Mesendoderm (in vitro differentiated cells): Measurements from ENCODE around the gene PTGER1.
A peak's percentile ranks its signal among the peaks of the same experiment; 100 is the strongest.

Experiments used
- DNase-seq: peaks from one replicate; pipeline ENCODE4 v3.0.0; 2013
- H2AK5ac ChIP-seq: 2 replicates; pipeline ENCODE4 v1.6.1; 2013; ENCODE audit warnings: low read length, inconsistent platforms
- H2BK120ac ChIP-seq: 2 replicates; pipeline ENCODE4 v1.6.1; 2013; ENCODE audit warnings: low read depth, mild to moderate bottlenecking, low read length, moderate library complexity, mixed read lengths
- H2BK15ac ChIP-seq: replicated peaks from 2 replicates; pipeline ENCODE4 v1.6.1; 2013; ENCODE audit warnings: low read depth, mild to moderate bottlenecking, moderate library complexity
- H2BK5ac ChIP-seq: 2 replicates; pipeline ENCODE4 v1.6.1; 2013; ENCODE audit warnings: low read length, inconsistent platforms
- H3K18ac ChIP-seq: 2 replicates; pipeline ENCODE4 v1.6.1; 2013; ENCODE audit warnings: mild to moderate bottlenecking, low read length, mixed read lengths
- H3K23ac ChIP-seq: one replicate; pipeline ENCODE4 v1.6.1; 2013; ENCODE audit warnings: low read length
- H3K27ac ChIP-seq: 2 replicates; pipeline ENCODE4 v1.5.1; 2013; ENCODE audit warnings: low read depth, mild to moderate bottlenecking, inconsistent platforms, low read length, moderate library complexity
- H3K27me3 ChIP-seq: 2 replicates; pipeline ENCODE4 v1.6.1; 2013; ENCODE audit warnings: low read length, control low read depth, mild to moderate bottlenecking, inconsistent platforms; ENCODE audit not compliant: insufficient read depth, poor library complexity
- H3K36me3 ChIP-seq: 2 replicates; pipeline ENCODE4 v1.6.1; 2013; ENCODE audit warnings: low read length, inconsistent platforms; ENCODE audit not compliant: control insufficient read depth, insufficient read depth
- H3K4ac ChIP-seq: one replicate; pipeline ENCODE4 v1.6.1; 2013; ENCODE audit warnings: low read depth, mild to moderate bottlenecking, low read length, moderate library complexity
- H3K4me1 ChIP-seq: 2 replicates; pipeline ENCODE4 v1.6.1; 2013; ENCODE audit warnings: low read depth, low read length, inconsistent platforms; ENCODE audit not compliant: control insufficient read depth
- H3K4me2 ChIP-seq: 2 replicates; pipeline ENCODE4 v1.6.1; 2013; ENCODE audit warnings: low read length
- H3K4me3 ChIP-seq: 2 replicates; pipeline ENCODE4 v1.5.1; 2013; ENCODE audit warnings: mild to moderate bottlenecking, low read length
- H3K56ac ChIP-seq: one replicate; pipeline ENCODE4 v1.6.1; 2013; ENCODE audit warnings: low read length
- H3K79me1 ChIP-seq: 2 replicates; pipeline ENCODE4 v1.6.1; 2013; ENCODE audit warnings: low read length, inconsistent platforms
- H3K79me2 ChIP-seq: 2 replicates; pipeline ENCODE4 v1.6.1; 2013; ENCODE audit warnings: mild to moderate bottlenecking, low read length; ENCODE audit not compliant: control insufficient read depth, insufficient read depth
- H3K9ac ChIP-seq: 2 replicates; pipeline ENCODE4 v1.6.1; 2013; ENCODE audit warnings: low read length, inconsistent platforms
- H4K5ac ChIP-seq: one replicate; pipeline ENCODE4 v1.6.1; 2013; ENCODE audit warnings: low read length
- H4K8ac ChIP-seq: one replicate; pipeline ENCODE4 v1.6.1; 2013; ENCODE audit warnings: low read depth, mild to moderate bottlenecking, control low read depth, low read length, moderate library complexity
- WGBS: extraction: QIAGEN DNeasy Blood & Tissue Kit; methylation state at CpG from one replicate; pipeline ENCODE4 v1.1.7; 2013; ENCODE audit warnings: low lambda C conversion rate, missing lambda C conversion rate; ENCODE audit not compliant: insufficient coverage; ENCODE audit errors: extremely low coverage; 5-methylcytosine and 5-hydroxymethylcytosine counted together

PTGER1 gene

DNA sequence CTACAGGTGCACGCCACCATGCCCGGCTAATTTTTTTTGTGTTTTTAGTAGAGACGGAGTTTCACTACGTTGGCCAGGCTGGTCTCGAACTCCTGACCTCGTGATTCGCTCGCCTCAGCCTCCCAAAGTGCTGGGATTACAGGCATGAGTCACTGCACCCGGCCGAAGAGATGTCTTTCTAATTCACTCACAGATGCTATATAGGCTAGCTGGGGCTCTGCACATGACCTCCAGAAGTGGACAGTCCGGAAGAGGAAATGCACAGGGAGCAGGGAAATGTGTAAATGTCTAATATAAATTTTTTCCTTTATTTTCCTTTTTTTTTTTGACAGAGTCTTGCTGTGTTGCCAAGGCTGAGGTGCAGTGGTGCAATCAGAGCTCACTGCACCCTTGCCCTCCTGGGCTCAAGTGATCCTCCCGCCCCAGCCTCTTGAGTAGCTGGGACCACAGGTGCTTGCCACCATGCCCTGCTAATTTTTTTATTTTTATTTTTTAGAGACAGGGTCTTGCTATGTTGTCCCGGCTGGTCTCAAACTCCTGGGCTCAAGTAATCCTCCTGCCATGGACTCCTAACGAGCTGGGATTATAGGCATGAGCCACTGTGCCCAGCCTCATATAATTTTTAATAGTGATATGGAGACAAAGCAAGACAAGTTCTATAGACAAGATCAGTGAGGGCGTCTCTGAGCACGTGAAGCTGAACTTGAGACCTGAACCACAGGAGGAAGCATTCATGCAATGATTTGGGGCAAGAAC lies 12.4 kb upstream of the PTGER1 start:
- WGBS: no CpG with 5 or more reads among the region's 16 CpGs
- H3K27ac ChIP-seq: no peak overlapping the region
- no peak overlapping the region for H2BK5ac ChIP-seq

GRCh38 chr19:14482172-14482941 lies 7.2 kb upstream of the PTGER1 start:
- Histone ChIP-seq H3K4me3 (no peak overlapping the region), H3K18ac (no peak overlapping the region), H4K5ac (no peak overlapping the region), H3K79me2 (no peaks in the 10 kb centered on the region), H4K8ac (no peak overlapping the region), H3K27me3 (no peaks in the 10 kb centered on the region), H3K4me1 (peaks cover 2% of the 10 kb centered on the region), H3K4me2 (no peak overlapping the region), H2BK5ac (no peak overlapping the region), H3K79me1 (peaks cover 3% of the 10 kb centered on the region), H3K9ac (no peak overlapping the region), H3K4ac (no peak overlapping the region), H3K36me3 (no peaks in the 10 kb centered on the region), H2BK120ac (no peak overlapping the region), H3K56ac (no peak overlapping the region), H2AK5ac (no peak overlapping the region), H2BK15ac (no peak overlapping the region), H3K23ac (no peak overlapping the region), H3K27ac (no peak overlapping the region)
- no CpG with 5 or more reads among the region's 18 CpGs for WGBS
- DNase-seq: no peak

More for the DNA sequence above, 12.4 kb upstream of the PTGER1 start:
- no peaks in the 10 kb centered on the region for H3K36me3 ChIP-seq
- no peaks in the 10 kb centered on the region for H3K27me3 ChIP-seq
- H3K9ac ChIP-seq: no peak overlapping the region
- peaks cover 4% of the 10 kb centered on the region for H3K79me1 ChIP-seq
- no peak overlapping the region for H3K18ac ChIP-seq
- H3K4me1 ChIP-seq: no peaks in the 10 kb centered on the region
- no peak overlapping the region for H3K4me3 ChIP-seq
- no peak overlapping the region for H3K4ac ChIP-seq
- H2BK120ac ChIP-seq: no peak overlapping the region
- H3K56ac ChIP-seq: no peak overlapping the region
- H4K8ac ChIP-seq: no peak overlapping the region
- DNase-seq: no peak
- H3K79me2 ChIP-seq: no peaks in the 10 kb centered on the region
- no peak overlapping the region for H3K23ac ChIP-seq
- H4K5ac ChIP-seq: no peak overlapping the region
- no peak overlapping the region for H2AK5ac ChIP-seq
- no peak overlapping the region for H3K4me2 ChIP-seq
- H2BK15ac ChIP-seq: no peak overlapping the region

GRCh38 chr19:14480700-14481079 lies 5.5 kb upstream of the PTGER1 start:
- no CpG with 5 or more reads among the region's 5 CpGs for WGBS
- H3K36me3 ChIP-seq: no peaks in the 10 kb centered on the region

GRCh38 chr19:14479975-14480699 lies 5.0 kb upstream of the PTGER1 start:
- Histone ChIP-seq H4K8ac (no peak overlapping the region), H3K23ac (no peak overlapping the region), H3K4ac (no peak overlapping the region), H2AK5ac (no peak overlapping the region), H3K4me1 (peaks cover 2% of the 10 kb centered on the region), H3K27me3 (no peaks in the 10 kb centered on the region), H3K4me2 (no peak overlapping the region), H3K4me3 (no peak overlapping the region), H3K27ac (no peak overlapping the region), H3K79me2 (no peaks in the 10 kb centered on the region), H2BK5ac (no peak overlapping the region), H2BK15ac (no peak overlapping the region), H4K5ac (no peak overlapping the region), H3K9ac (peak overlapping the region; percentile 20), H3K79me1 (no peaks in the 10 kb centered on the region), H3K18ac (no peak overlapping the region), H2BK120ac (no peak overlapping the region), H3K56ac (no peak overlapping the region), H3K36me3 (no peaks in the 10 kb centered on the region)
- WGBS: no CpG with 5 or more reads among the region's 43 CpGs
- DNase-seq: peak; percentile 82

More at GRCh38 chr19:14480700-14481079, 5.5 kb upstream of the PTGER1 start:
- no peak overlapping the region for H3K4me3 ChIP-seq
- H2AK5ac ChIP-seq: no peak overlapping the region
- H3K18ac ChIP-seq: no peak overlapping the region
- no peak overlapping the region for H3K23ac ChIP-seq
- H3K79me1 ChIP-seq: no peaks in the 10 kb centered on the region
- no peak overlapping the region for H2BK15ac ChIP-seq
- H3K27me3 ChIP-seq: no peaks in the 10 kb centered on the region
- no peak overlapping the region for H2BK5ac ChIP-seq
- H4K8ac ChIP-seq: no peak overlapping the region
- peaks cover 2% of the 10 kb centered on the region for H3K4me1 ChIP-seq
- no peak overlapping the region for H2BK120ac ChIP-seq
- no peaks in the 10 kb centered on the region for H3K79me2 ChIP-seq
- H3K27ac ChIP-seq: no peak overlapping the region
- H3K9ac ChIP-seq: no peak overlapping the region
- no peak overlapping the region for H3K4me2 ChIP-seq
- H3K4ac ChIP-seq: no peak overlapping the region
- no peak for DNase-seq
- no peak overlapping the region for H3K56ac ChIP-seq
- no peak overlapping the region for H4K5ac ChIP-seq

- Histone ChIP-seq H3K56ac (no peak overlapping the region), H3K27ac (no peak overlapping the region), H3K9ac (no peak overlapping the region), H2BK15ac (no peak overlapping the region), H3K79me1 (no peaks in the 10 kb centered on the region), H3K79me2 (no peaks in the 10 kb centered on the region), H4K5ac (no peak overlapping the region), H4K8ac (no peak overlapping the region), H3K4me2 (no peak overlapping the region), H3K4me1 (peaks cover 2% of the 10 kb centered on the region), H3K27me3 (no peaks in the 10 kb centered on the region), H3K23ac (no peak overlapping the region), H3K4ac (no peak overlapping the region), H2AK5ac (no peak overlapping the region), H3K36me3 (no peaks in the 10 kb centered on the region), H3K4me3 (no peak overlapping the region), H3K18ac (no peak overlapping the region), H2BK120ac (no peak overlapping the region), H2BK5ac (no peak overlapping the region)
- no CpG with 5 or more reads among the region's 14 CpGs for WGBS
- no peak for DNase-seq
Observed at GRCh38 chr19:14479309-14479974, 4.3 kb upstream of the PTGER1 start.
